Measurements from ENCODE around the gene PIK3C2G. TPM values are rescaled to one million over a fixed set of nuclear protein-coding genes. Genes with fewer than 3 reads are reported as not detected.

The PIK3C2G gene
- total and polyA plus RNA-seq, 2 of the 4 experiments (the other 2 are of a cell fraction), result not detected

DNA sequence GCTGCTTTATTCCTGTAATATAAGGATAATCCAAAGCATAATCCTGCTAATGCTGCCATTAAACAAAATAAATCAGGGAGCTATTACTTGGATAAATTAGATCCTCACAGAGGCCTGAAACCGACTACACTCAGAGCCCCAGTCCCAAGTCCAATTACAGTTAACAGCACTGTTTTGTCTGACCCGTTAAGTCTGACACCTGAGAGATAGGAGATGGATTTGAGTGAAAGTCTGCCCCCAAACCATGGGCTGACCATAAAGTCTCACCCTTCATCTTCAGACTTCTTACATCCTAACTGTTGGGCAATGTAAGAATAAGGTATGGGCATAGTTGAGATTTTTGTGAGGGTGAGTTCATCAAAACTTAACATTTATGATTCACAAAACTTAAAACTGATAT is 294.8 kb downstream of the PIK3C2G start:
- no CpG with 5 or more reads among the region's 2 CpGs for WGBS, 2 experiments (ENCODE audit: extremely low coverage in 2 of 2, insufficient read length in 1 of 2)
- in situ Hi-C loops (cut with MboI; ENCODE audit: low sequenced_read_pairs), result no loop called here

More for the DNA sequence above, 294.8 kb downstream of the PIK3C2G start:
- Histone ChIP-seq H3K4me3 (ENCODE audit: insufficient read depth, low read depth, low read length) (no peak overlapping the region), H4K5ac (ENCODE audit: low read depth, low read length) (no peak overlapping the region), H3K14ac (replicated peaks; ENCODE audit: low read depth, low read length) (no peak overlapping the region), H2AK9ac (replicated peaks; ENCODE audit: low read depth, low read length, poor library complexity) (no peak overlapping the region), H3K79me1 (ENCODE audit: low read depth in 1 of 2, low read length in 2 of 2) (no peaks in the 10 kb centered on the region), H3K27me3 (ENCODE audit: control insufficient read depth, insufficient read depth, low read length) (no peaks in the 10 kb centered on the region), H2BK20ac (ENCODE audit: low read depth, low read length) (no peak overlapping the region), H2BK5ac (ENCODE audit: low read depth, low read length, poor library complexity, severe bottlenecking) (no peak overlapping the region), H3K23ac (ENCODE audit: low read depth, low read length) (no peak overlapping the region), H2BK120ac (ENCODE audit: low read depth, low read length) (no peak overlapping the region), H3K9me1 (ENCODE audit: insufficient read depth, low read length) (no peaks in the 10 kb centered on the region), H3K4ac (ENCODE audit: low read depth, low read length) (no peak overlapping the region), H2AK5ac (ENCODE audit: low read depth, low read length) (no peak overlapping the region; the same call in 1 of the 2 replicates), H3K4me2 (ENCODE audit: low read depth, low read length) (no peak overlapping the region), H3K9ac (ENCODE audit: low read depth, low read length) (no peak overlapping the region), H3K36me3 (ENCODE audit: control insufficient read depth, insufficient read depth, low read length) (no peaks in the 10 kb centered on the region), H4K91ac (ENCODE audit: insufficient read depth, low read depth, low read length) (no peak overlapping the region; the same call in 1 of the 2 replicates), H3K18ac (ENCODE audit: low read depth, low read length) (no peak overlapping the region), H3K56ac (ENCODE audit: extremely low read depth, insufficient read depth, low read length) (no peak overlapping the region; the same call in 1 of the 2 replicates), H4K20me1 (ENCODE audit: insufficient read depth, low read length) (no peaks in the 10 kb centered on the region), H3K27ac (ENCODE audit: insufficient read depth, low read length) (no peak overlapping the region), H3K4me1 (ENCODE audit: control insufficient read depth, insufficient read depth, low read length) (peaks cover 3% of the 10 kb centered on the region; the same call in 1 of the 2 replicates), H2AFZ (replicated peaks; ENCODE audit: low read length, poor library complexity) (no peak overlapping the region), H2BK15ac (ENCODE audit: low read depth, low read length) (no peak overlapping the region), H4K8ac (ENCODE audit: low read depth in 2 of 2, low read length in 2 of 2) (no peak overlapping the region), H3K9me3 (ENCODE audit: control insufficient read depth, insufficient read depth, low read length) (no peaks in the 10 kb centered on the region)
- no TSS peak for BruUV-seq (replicated peaks)
- intact Hi-C loops (cut with micrococcal nuclease), result no loop called here
- DNase-seq (peak; percentile 12), ATAC-seq (ENCODE audit: low read depth) (no peak)
- dilution Hi-C loops (cut with HindIII; ENCODE audit: low sequenced_read_pairs, unreplicated experiment), result no loop called here
- CTCF ChIA-PET, result no interaction called here
- POLR2A ChIA-PET (ENCODE audit: unreplicated experiment), result no interaction called here
- 0 out of 2 replicates have a peak, but pooled peaks have one; percentile 18 for TF ChIP-seq CEBPB (IDR thresholded peaks at IDR 0.05; ENCODE audit: low read depth, low read length)
- no peak for TF ChIP-seq CHD1 (IDR thresholded peaks at IDR 0.05; ENCODE audit: low read depth, low read length)

Measured in IMR-90 (cell line).